HFF-Myc (cell line): Measurements from ENCODE around the gene C10orf88.

Experiments used
- DNase-seq: peaks from one replicate; pipeline ENCODE4 v3.0.0-alpha.2; 2011; ENCODE audit warnings: low read depth; ENCODE audit errors: extremely low read depth
- H3K4me3 ChIP-seq: replicated peaks from 2 replicates; pipeline ENCODE4 v1.5.1; 2011; ENCODE audit warnings: low read depth, mild to moderate bottlenecking, control low read depth, low read length
- CTCF ChIP-seq: IDR thresholded peaks from 2 replicates; pipeline ENCODE4 v1.5.1; 2012; ENCODE audit warnings: mild to moderate bottlenecking, low read depth, low read length, control low read depth; ENCODE audit errors: missing control alignments

C10orf88 gene

GRCh38 chr10:122968698-122969097, 14.7 kb upstream of the C10orf88 start:
- no peak overlapping the region for H3K4me3 ChIP-seq
- DNase-seq, result no peak
- no peak for TF ChIP-seq CTCF

- no peak overlapping the region for H3K4me3 ChIP-seq
- TF ChIP-seq CTCF, result no peak
- no peak for DNase-seq
These were observed 12.9 kb upstream of the C10orf88 start for GRCh38 chr10:122966879-122967278.

- no peak for DNase-seq
- TF ChIP-seq CTCF, result no peak
These were observed 8.4 kb upstream of the C10orf88 start for GRCh38 chr10:122962405-122962804.

GRCh38 chr10:122957474-122957873, 3.4 kb upstream of the C10orf88 start:
- no peak for TF ChIP-seq CTCF
- DNase-seq, result no peak
- no peak overlapping the region for H3K4me3 ChIP-seq

More at GRCh38 chr10:122962405-122962804, 8.4 kb upstream of the C10orf88 start:
- no peak overlapping the region for H3K4me3 ChIP-seq

- no peak overlapping the region for H3K4me3 ChIP-seq
- no peak for TF ChIP-seq CTCF
- no peak for DNase-seq
These were observed 1.9 kb upstream of the C10orf88 start for GRCh38 chr10:122955892-122956291.

GRCh38 chr10:122954731-122955050, 664 bp upstream of the C10orf88 start:
- H3K4me3 ChIP-seq, result peak overlapping the region; percentile 71
- no peak for TF ChIP-seq CTCF

GRCh38 chr10:122949296-122949695, 4.7 kb downstream of the C10orf88 start:
- DNase-seq, result no peak
- no peak overlapping the region for H3K4me3 ChIP-seq
- TF ChIP-seq CTCF, result no peak

More at GRCh38 chr10:122954731-122955050, 664 bp upstream of the C10orf88 start:
- DNase-seq, result no peak
